ENCODE measurements around the gene ERMARD. TPM values are rescaled to one million over a fixed set of nuclear protein-coding genes. Genes with fewer than 3 reads are reported as not detected.

ERMARD gene
- total RNA-seq, 1 donor from 2014 or later = 24.8 TPM

DNA sequence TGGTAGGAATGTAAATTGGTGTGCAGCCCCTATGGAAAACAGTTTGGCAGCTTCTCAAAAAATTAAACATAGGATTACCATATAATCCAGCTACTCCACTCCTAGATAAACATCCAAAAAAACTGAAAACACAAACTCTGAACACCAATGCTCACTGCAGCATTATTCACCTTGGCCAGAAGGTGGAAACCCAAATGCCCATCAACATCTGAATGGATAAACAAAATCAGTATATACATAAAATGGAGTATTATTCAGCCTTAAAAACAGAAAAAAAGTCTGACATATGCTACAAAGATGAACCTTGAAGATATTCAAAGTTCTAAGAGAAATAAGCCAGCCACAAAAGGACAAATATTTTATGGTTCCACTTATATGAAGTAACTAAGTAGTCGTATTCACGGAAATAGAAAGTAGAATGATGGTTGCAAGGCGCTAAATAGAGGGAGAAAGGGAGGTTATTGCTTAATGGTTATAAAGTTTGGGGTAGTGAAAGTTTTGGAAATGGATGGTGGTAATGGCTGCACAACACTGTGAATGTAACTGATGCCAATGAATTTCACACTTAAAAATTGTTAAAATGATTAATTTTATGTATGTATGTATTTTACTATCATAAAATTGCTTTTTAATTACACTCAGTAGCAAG, 31.1 kb upstream of the ERMARD start:
- Mint-ChIP-seq H3K27me3 (ENCODE audit: unreplicated experiment) (peaks cover 6% of the 10 kb centered on the region), H3K36me3 (ENCODE audit: low read depth, unreplicated experiment) (peaks cover 4% of the 10 kb centered on the region), H3K27ac (ENCODE audit: unreplicated experiment) (no peak overlapping the region), H3K4me3 (ENCODE audit: unreplicated experiment) (no peak overlapping the region), H3K4me1 (ENCODE audit: unreplicated experiment) (peaks cover 8% of the 10 kb centered on the region), H3K9me3 (ENCODE audit: unreplicated experiment) (no peaks in the 10 kb centered on the region)
- no peak for DNase-seq (ENCODE audit: low spot score)
- TF ChIP-seq, protein P1, sequence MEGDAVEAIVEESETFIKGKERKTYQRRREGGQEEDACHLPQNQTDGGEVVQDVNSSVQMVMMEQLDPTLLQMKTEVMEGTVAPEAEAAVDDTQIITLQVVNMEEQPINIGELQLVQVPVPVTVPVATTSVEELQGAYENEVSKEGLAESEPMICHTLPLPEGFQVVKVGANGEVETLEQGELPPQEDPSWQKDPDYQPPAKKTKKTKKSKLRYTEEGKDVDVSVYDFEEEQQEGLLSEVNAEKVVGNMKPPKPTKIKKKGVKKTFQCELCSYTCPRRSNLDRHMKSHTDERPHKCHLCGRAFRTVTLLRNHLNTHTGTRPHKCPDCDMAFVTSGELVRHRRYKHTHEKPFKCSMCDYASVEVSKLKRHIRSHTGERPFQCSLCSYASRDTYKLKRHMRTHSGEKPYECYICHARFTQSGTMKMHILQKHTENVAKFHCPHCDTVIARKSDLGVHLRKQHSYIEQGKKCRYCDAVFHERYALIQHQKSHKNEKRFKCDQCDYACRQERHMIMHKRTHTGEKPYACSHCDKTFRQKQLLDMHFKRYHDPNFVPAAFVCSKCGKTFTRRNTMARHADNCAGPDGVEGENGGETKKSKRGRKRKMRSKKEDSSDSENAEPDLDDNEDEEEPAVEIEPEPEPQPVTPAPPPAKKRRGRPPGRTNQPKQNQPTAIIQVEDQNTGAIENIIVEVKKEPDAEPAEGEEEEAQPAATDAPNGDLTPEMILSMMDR (IDR thresholded peaks at IDR 0.05; ENCODE audit: unreplicated experiment) = no peak

GRCh38 chr6:169722362-169723199, 28.8 kb upstream of the ERMARD start:
- TF ChIP-seq, protein P1 (IDR thresholded peaks at IDR 0.05; ENCODE audit: unreplicated experiment) = no peak
- Mint-ChIP-seq H3K27ac (ENCODE audit: unreplicated experiment) (peak overlapping the region; percentile 2), H3K9me3 (ENCODE audit: unreplicated experiment) (no peaks in the 10 kb centered on the region), H3K36me3 (ENCODE audit: low read depth, unreplicated experiment) (peaks cover 5% of the 10 kb centered on the region), H3K4me3 (ENCODE audit: unreplicated experiment) (peak overlapping the region; percentile 93), H3K27me3 (ENCODE audit: unreplicated experiment) (peaks cover 8% of the 10 kb centered on the region), H3K4me1 (ENCODE audit: unreplicated experiment) (peaks cover 19% of the 10 kb centered on the region)
- peak; percentile 42 for DNase-seq (ENCODE audit: low spot score)

DNA sequence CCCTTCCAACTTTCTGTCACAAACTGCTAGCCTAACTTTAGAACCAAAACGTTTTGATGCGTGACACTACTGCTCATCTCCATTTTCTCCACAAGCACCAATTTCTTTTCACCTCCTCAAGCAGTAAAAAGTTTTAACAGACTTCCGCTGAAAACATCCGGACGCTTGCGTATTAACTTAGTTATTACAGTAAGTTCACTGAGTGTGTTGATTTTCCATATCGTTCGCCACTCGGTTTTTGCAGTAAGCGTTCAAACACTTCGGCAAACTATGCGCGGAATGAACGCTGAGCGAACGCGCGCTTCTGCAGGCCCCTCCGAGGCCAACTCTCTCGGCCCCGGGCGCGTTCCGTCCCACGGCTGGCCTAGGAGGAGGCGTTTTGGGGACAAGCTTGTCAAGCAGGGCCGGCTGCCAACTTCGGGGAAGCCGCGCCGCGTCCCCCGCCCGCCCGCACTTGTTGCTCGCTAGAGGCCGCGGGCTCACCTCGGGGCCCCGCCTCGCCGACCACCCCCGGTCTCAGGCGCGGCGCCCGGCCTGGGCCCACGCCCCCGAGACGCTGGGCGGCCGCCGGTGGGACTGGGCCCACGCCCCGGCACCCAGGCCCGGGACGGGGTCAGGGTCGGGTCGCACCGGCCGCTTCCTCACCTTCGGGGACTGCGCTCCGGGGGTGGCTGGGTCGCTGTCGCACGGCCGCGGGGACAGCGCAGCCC, 28.1 kb upstream of the ERMARD start:
- Mint-ChIP-seq H3K36me3 (ENCODE audit: low read depth, unreplicated experiment) (peaks cover 5% of the 10 kb centered on the region), H3K27ac (ENCODE audit: unreplicated experiment) (peak overlapping the region; percentile 2), H3K27me3 (ENCODE audit: unreplicated experiment) (peaks cover 8% of the 10 kb centered on the region), H3K9me3 (ENCODE audit: unreplicated experiment) (no peaks in the 10 kb centered on the region), H3K4me1 (ENCODE audit: unreplicated experiment) (peaks cover 25% of the 10 kb centered on the region), H3K4me3 (ENCODE audit: unreplicated experiment) (peak overlapping the region; percentile 93)
- TF ChIP-seq, protein P1 (IDR thresholded peaks at IDR 0.05; ENCODE audit: unreplicated experiment) = no peak
- DNase-seq (ENCODE audit: low spot score) = peak; percentile 50

DNA sequence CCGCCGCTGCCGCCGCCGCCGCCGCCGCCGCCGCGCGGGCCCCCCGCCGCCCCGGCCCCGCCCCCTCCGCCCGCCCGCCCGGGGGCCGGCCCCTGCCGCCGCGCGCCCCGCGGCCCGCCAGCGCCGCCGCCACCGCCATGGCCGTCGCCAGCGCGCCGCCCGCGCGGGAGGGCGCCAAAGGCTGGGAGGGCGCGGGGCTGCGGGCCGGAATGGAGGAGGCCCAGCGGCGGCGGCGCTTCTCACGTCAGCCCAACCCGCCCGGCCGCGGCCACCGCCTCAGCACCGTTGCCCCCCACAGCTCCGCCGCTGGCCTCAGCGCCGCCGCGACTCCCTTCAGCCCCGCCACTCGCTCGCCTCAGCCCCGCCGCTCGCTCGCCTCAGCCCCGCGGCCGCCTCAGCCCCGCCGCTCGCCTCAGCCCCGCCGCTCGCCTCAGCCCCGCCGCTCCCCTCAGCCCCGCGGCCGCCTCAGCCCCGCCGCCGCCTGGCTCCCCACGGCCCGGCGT, 27.4 kb upstream of the ERMARD start:
- Mint-ChIP-seq H3K36me3 (ENCODE audit: low read depth, unreplicated experiment) (peaks cover 5% of the 10 kb centered on the region), H3K9me3 (ENCODE audit: unreplicated experiment) (no peaks in the 10 kb centered on the region), H3K4me3 (ENCODE audit: unreplicated experiment) (no peak overlapping the region), H3K27ac (ENCODE audit: unreplicated experiment) (no peak overlapping the region), H3K4me1 (ENCODE audit: unreplicated experiment) (peaks cover 25% of the 10 kb centered on the region), H3K27me3 (ENCODE audit: unreplicated experiment) (peaks cover 8% of the 10 kb centered on the region)
- TF ChIP-seq, protein P1 (IDR thresholded peaks at IDR 0.05; ENCODE audit: unreplicated experiment) = no peak
- DNase-seq (ENCODE audit: low spot score) = peak; percentile 44

Data from endothelial cell (in vitro differentiated cells).